Astrocyte (in vitro differentiated cells and primary cell): ENCODE measurements around the gene HTR3A. TPM values are rescaled to one million over a fixed set of nuclear protein-coding genes. Genes with fewer than 3 reads are reported as not detected.

Experiments
- DNase-seq: peaks from one replicate; pipeline ENCODE4 v3.0.0-alpha.2; 2010; ENCODE audit warnings: low read depth
- FAIRE-seq: peaks from 2 replicates; lab custom pipeline; 2011; peaks lifted over from hg19 to GRCh38; lab: Jason Lieb, UNC
- H2AFZ ChIP-seq: 2 replicates; pipeline ENCODE4 v1.6.0; 2012; ENCODE audit warnings: low read depth, low read length, inconsistent platforms
- H3K27ac ChIP-seq: 2 replicates; pipeline ENCODE4 v1.5.1; 2011; ENCODE audit warnings: low read depth, low read length, inconsistent platforms
- H3K27me3 ChIP-seq: 2 replicates; pipeline ENCODE4 v1.6.0; 2011; ENCODE audit warnings: low read length, inconsistent platforms; ENCODE audit not compliant: insufficient read depth
- H3K36me3 ChIP-seq: 2 replicates; pipeline ENCODE4 v1.5.1; 2011; ENCODE audit warnings: low read length, inconsistent platforms; ENCODE audit not compliant: insufficient read depth
- H3K4me1 ChIP-seq: 2 replicates; pipeline ENCODE4 v1.5.1; 2011; ENCODE audit warnings: low read length, inconsistent platforms; ENCODE audit not compliant: insufficient read depth
- H3K4me2 ChIP-seq: 2 replicates; pipeline ENCODE4 v1.6.0; 2012; ENCODE audit warnings: low read length, inconsistent platforms
- H3K4me3 ChIP-seq: 2 replicates; pipeline ENCODE4 v1.5.1; 2011; ENCODE audit warnings: low read depth, mild to moderate bottlenecking, low read length, inconsistent platforms; ENCODE audit not compliant: insufficient read depth
- H3K79me2 ChIP-seq: 2 replicates; pipeline ENCODE4 v1.6.0; 2012; ENCODE audit warnings: mild to moderate bottlenecking, low read length, inconsistent platforms; ENCODE audit not compliant: insufficient read depth
- H3K9ac ChIP-seq: 2 replicates; pipeline ENCODE4 v1.6.0; 2012; ENCODE audit warnings: mild to moderate bottlenecking, low read length, inconsistent platforms
- H3K9me3 ChIP-seq: 2 replicates; pipeline ENCODE4 v1.5.1; 2012; ENCODE audit warnings: low read depth, mild to moderate bottlenecking, low read length, inconsistent platforms; ENCODE audit not compliant: insufficient read depth
- H4K20me1 ChIP-seq: 2 replicates; pipeline ENCODE4 v1.6.0; 2012; ENCODE audit warnings: low read length, inconsistent platforms; ENCODE audit not compliant: insufficient read depth
- H3K27ac Mint-ChIP-seq: one replicate; pipeline ENCODE4 v1.8.0; 2021; ENCODE audit warnings: mild to moderate bottlenecking, mixed read lengths; ENCODE audit not compliant: unreplicated experiment
- H3K27me3 Mint-ChIP-seq: one replicate; pipeline ENCODE4 v1.8.0; 2021; ENCODE audit warnings: low read depth, mixed read lengths; ENCODE audit not compliant: unreplicated experiment
- H3K36me3 Mint-ChIP-seq: one replicate; pipeline ENCODE4 v1.8.0; 2021; ENCODE audit warnings: low read depth, mixed read lengths; ENCODE audit not compliant: unreplicated experiment
- H3K4me1 Mint-ChIP-seq: one replicate; pipeline ENCODE4 v1.8.0; 2021; ENCODE audit warnings: low read depth, mixed read lengths; ENCODE audit not compliant: unreplicated experiment
- H3K4me3 Mint-ChIP-seq: one replicate; pipeline ENCODE4 v1.8.0; 2021; ENCODE audit warnings: mild to moderate bottlenecking, moderate library complexity, mixed read lengths; ENCODE audit not compliant: unreplicated experiment
- H3K9me3 Mint-ChIP-seq: one replicate; pipeline ENCODE4 v1.8.0; 2021; ENCODE audit warnings: mild to moderate bottlenecking, mixed read lengths; ENCODE audit not compliant: unreplicated experiment
- EZH2 ChIP-seq: IDR thresholded peaks from 2 replicates; pipeline ENCODE4 v1.6.1; 2012; ENCODE audit warnings: mild to moderate bottlenecking, low read length, inconsistent platforms; ENCODE audit not compliant: insufficient read depth
- total RNA-seq: library from RNA; stranded (reverse); gene quantifications from 2 replicates; pipeline ENCODE4 v1.2.1, GENCODE V29; 2021
- TF ChIP-seq, protein P1 (sequence below): IDR thresholded peaks from 2 replicates; pipeline ENCODE4 v1.5.1; 2011; ENCODE audit warnings: low read depth, mild to moderate bottlenecking, inconsistent platforms, low read length, moderate library complexity; ENCODE audit not compliant: insufficient read depth

HTR3A gene
- total RNA-seq, 1 donor from 2014 or later: not detected

DNA sequence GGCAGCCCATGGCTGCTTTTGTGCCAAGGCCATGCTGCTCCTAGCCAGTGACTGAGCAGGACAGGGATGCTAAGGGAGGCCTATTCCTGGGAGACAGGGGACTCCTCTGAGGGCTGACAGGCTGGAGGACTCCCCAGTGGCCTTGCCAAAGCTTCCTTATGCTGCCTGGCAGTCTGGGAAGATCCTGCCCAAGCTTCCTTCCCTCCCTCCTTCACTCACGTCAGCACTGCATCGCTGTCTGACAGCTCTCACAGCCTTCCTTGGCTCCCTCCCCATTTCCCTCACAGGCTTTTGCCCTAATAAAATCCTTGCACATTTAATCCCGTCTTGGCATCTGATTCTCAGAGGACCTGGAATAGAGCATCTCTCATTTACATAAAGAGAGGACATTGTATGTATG lies 26.5 kb downstream of the HTR3A start:
- TF ChIP-seq EZH2: no peak
- TF ChIP-seq, protein P1, sequence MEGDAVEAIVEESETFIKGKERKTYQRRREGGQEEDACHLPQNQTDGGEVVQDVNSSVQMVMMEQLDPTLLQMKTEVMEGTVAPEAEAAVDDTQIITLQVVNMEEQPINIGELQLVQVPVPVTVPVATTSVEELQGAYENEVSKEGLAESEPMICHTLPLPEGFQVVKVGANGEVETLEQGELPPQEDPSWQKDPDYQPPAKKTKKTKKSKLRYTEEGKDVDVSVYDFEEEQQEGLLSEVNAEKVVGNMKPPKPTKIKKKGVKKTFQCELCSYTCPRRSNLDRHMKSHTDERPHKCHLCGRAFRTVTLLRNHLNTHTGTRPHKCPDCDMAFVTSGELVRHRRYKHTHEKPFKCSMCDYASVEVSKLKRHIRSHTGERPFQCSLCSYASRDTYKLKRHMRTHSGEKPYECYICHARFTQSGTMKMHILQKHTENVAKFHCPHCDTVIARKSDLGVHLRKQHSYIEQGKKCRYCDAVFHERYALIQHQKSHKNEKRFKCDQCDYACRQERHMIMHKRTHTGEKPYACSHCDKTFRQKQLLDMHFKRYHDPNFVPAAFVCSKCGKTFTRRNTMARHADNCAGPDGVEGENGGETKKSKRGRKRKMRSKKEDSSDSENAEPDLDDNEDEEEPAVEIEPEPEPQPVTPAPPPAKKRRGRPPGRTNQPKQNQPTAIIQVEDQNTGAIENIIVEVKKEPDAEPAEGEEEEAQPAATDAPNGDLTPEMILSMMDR: no peak
- Mint-ChIP-seq H3K27me3 (peaks cover 66% of the 10 kb centered on the region), H3K9me3 (peaks cover 3% of the 10 kb centered on the region), H3K4me3 (no peak overlapping the region), H3K36me3 (no peaks in the 10 kb centered on the region), H3K4me1 (no peaks in the 10 kb centered on the region), H3K27ac (no peak overlapping the region)
- Histone ChIP-seq H3K9me3 (no peaks in the 10 kb centered on the region), H3K79me2 (no peaks in the 10 kb centered on the region), H3K4me2 (no peak overlapping the region), H2AFZ (no peak overlapping the region), H3K27me3 (peaks cover 2% of the 10 kb centered on the region), H3K4me3 (no peak overlapping the region), H3K27ac (no peak overlapping the region), H3K9ac (no peak overlapping the region), H3K36me3 (no peaks in the 10 kb centered on the region), H4K20me1 (no peaks in the 10 kb centered on the region), H3K4me1 (no peaks in the 10 kb centered on the region)
- no peak for DNase-seq
- no peak for FAIRE-seq

DNA sequence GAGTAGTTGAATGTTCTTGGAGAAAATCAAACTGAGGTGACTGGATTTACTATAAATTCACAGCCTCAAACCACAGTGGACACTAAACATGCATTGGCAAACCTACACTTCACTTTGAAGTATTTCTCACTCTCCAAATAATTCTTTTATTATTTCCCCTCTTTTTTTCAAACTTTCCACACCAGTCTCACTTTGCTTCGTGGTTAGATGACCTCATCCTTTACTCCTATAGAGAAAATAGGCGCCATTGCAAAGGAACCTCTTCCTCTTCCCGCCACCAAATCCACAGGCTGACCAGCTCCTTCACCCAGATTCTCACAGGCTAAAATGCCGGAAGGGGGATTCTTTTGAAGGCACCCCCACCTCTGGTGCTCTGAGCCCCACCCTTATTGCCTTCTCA lies 33.4 kb downstream of the HTR3A start:
- Histone ChIP-seq H4K20me1 (no peaks in the 10 kb centered on the region), H3K4me2 (no peak overlapping the region), H2AFZ (no peak overlapping the region), H3K4me1 (no peaks in the 10 kb centered on the region), H3K27me3 (no peaks in the 10 kb centered on the region), H3K4me3 (no peak overlapping the region), H3K36me3 (no peaks in the 10 kb centered on the region), H3K9ac (no peak overlapping the region), H3K9me3 (no peaks in the 10 kb centered on the region), H3K79me2 (no peaks in the 10 kb centered on the region), H3K27ac (no peak overlapping the region)
- DNase-seq (no peak), FAIRE-seq (no peak)
- Mint-ChIP-seq H3K27me3 (peaks cover 44% of the 10 kb centered on the region), H3K4me3 (no peak overlapping the region), H3K4me1 (peaks cover 5% of the 10 kb centered on the region), H3K36me3 (no peaks in the 10 kb centered on the region), H3K27ac (no peak overlapping the region), H3K9me3 (peaks cover 3% of the 10 kb centered on the region)
- no peak for TF ChIP-seq EZH2
- TF ChIP-seq, protein P1: no peak

DNA sequence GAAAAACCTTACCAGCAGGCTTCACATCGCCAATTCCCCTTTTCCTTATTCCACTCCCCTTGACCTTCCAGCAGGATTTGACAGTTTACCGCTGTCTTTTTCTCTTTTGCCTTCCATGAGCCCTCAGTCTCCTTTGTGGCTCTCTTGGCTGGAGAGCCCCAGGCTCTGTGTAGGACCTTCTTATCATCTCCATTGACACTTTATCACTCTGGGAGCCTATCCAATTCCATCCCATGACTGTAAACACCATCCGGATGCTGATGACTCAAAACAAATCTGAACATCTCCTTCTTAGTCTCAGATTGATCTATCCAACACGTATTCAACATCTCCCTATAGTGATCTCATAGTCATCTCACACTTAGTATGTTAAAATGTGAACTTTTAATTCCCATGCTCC lies 36.0 kb downstream of the HTR3A start:
- H3K79me2 ChIP-seq: no peaks in the 10 kb centered on the region

More for the DNA sequence above, 36.0 kb downstream of the HTR3A start:
- Mint-ChIP-seq H3K4me3 (no peak overlapping the region), H3K27ac (no peak overlapping the region), H3K9me3 (no peaks in the 10 kb centered on the region), H3K27me3 (peaks cover 41% of the 10 kb centered on the region), H3K4me1 (peaks cover 5% of the 10 kb centered on the region), H3K36me3 (no peaks in the 10 kb centered on the region)
- Histone ChIP-seq H4K20me1 (no peaks in the 10 kb centered on the region), H3K9ac (no peak overlapping the region), H3K27ac (no peak overlapping the region), H3K4me3 (no peak overlapping the region), H3K4me1 (no peaks in the 10 kb centered on the region), H3K27me3 (no peaks in the 10 kb centered on the region), H2AFZ (no peak overlapping the region), H3K4me2 (no peak overlapping the region), H3K9me3 (no peaks in the 10 kb centered on the region), H3K36me3 (no peaks in the 10 kb centered on the region)
- TF ChIP-seq, protein P1: no peak
- TF ChIP-seq EZH2: no peak
- no peak for DNase-seq
- FAIRE-seq: no peak
